Measurements from ENCODE around the gene RASSF6. TPM values are rescaled to one million over a fixed set of nuclear protein-coding genes. Genes with fewer than 3 reads are reported as not detected.

RASSF6 gene
- total and polyA plus RNA-seq, 2 of the 8 experiments (the other 6 are each of a cell fraction or from before 2014, with no cell fraction given) = 0.03 to 0.28 TPM

DNA sequence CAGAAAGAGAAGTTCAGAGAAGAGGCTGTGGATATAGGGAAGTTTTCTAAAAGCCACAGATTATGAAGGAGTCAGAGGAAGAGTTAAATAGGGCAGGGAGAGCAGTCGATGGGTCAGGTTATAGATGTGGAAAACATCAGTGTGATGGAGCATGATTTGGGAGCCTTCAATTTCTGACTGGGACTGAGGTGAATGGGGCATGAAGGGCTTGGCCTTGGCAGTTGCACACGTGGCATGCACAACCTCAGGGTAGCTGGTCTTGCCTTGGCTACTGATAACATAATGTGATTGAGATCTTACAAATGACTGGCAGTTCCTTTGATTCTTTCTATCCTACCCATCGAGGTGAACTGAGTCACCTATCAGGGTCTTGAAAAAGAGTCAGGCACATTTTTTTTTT is 79.0 kb downstream of the RASSF6 start:
- H2AFZ ChIP-seq (ENCODE audit: low read length) = no peak overlapping the region
- H2BK5ac ChIP-seq (ENCODE audit: low read depth, low read length) = no peak overlapping the region
- no peaks in the 10 kb centered on the region for H3K36me3 ChIP-seq (ENCODE audit: control insufficient read depth in 2 of 4, insufficient read depth in 4 of 4, low read length in 3 of 4)
- H4K5ac ChIP-seq (ENCODE audit: insufficient read length, low read depth, low read length) = no peak overlapping the region
- H3K23me2 ChIP-seq (ENCODE audit: low read depth, low read length) = no peaks in the 10 kb centered on the region
- H3K23ac ChIP-seq (ENCODE audit: insufficient read length) = no peak overlapping the region
- H3K4ac ChIP-seq (replicated peaks; ENCODE audit: insufficient read length, low read depth, low read length) = no peak overlapping the region
- no peak overlapping the region for H3K4me3 ChIP-seq (ENCODE audit: extremely low read depth in 1 of 4, insufficient read depth in 2 of 4, low read depth in 3 of 4, low read length in 4 of 4)
- no peak overlapping the region for H2BK12ac ChIP-seq (ENCODE audit: low read depth, low read length)
- H2BK15ac ChIP-seq (ENCODE audit: low read length) = no peak overlapping the region
- H4K91ac ChIP-seq (replicated peaks; ENCODE audit: insufficient read length, low read length) = no peak overlapping the region
- H2BK20ac ChIP-seq (ENCODE audit: low read length) = no peak overlapping the region
- H3K27me3 ChIP-seq (replicated peaks in 1 of 4; ENCODE audit: control insufficient read depth in 3 of 4, extremely low read depth in 1 of 4, insufficient read depth in 3 of 4, low read length in 3 of 4) = no peaks in the 10 kb centered on the region
- H3K56ac ChIP-seq (replicated peaks; ENCODE audit: insufficient read length, low read depth, low read length) = no peak overlapping the region
- peaks cover 0 to 4% of the 10 kb centered on the region in 2 experiments; a peak in 1 of 4 replicates for H3K9me3 ChIP-seq (ENCODE audit: insufficient read depth in 2 of 2, low read depth in 1 of 2, low read length in 1 of 2)
- H3K79me2 ChIP-seq (ENCODE audit: control insufficient read depth in 1 of 2, insufficient read depth in 2 of 2, low read length in 2 of 2) = no peaks in the 10 kb centered on the region
- POLR2A ChIA-PET (ENCODE audit: partially characterized antibody) = no interaction called here
- no peak overlapping the region for H3K27ac ChIP-seq (ENCODE audit: low read depth, low read length)
- no peak overlapping the region for H3K9ac ChIP-seq (replicated peaks in 1 of 4; ENCODE audit: extremely low read depth in 1 of 4, low read depth in 3 of 4, low read length in 3 of 4)
- H4K20me1 ChIP-seq (replicated peaks in 1 of 2; ENCODE audit: control insufficient read depth in 1 of 2, insufficient read depth in 2 of 2, low read length in 2 of 2) = no peaks in the 10 kb centered on the region
- WGBS, 2 experiments (ENCODE audit: extremely low coverage in 1 of 2, insufficient coverage in 1 of 2, insufficient read length in 1 of 2, insufficient replicate concordance in 2 of 2, low coverage in 1 of 2, low lambda C conversion rate in 2 of 2, missing lambda C conversion rate in 1 of 2) = 91% methylated on average over 3 of the region's 3 CpGs; no CpG with 5 or more reads in 1 of the 2 experiments
- H2BK120ac ChIP-seq (replicated peaks; ENCODE audit: low read depth, low read length) = no peak overlapping the region
- FAIRE-seq (no peak), DNase-seq (ENCODE audit: low read depth in 1 of 2, low spot score in 2 of 2) (no peak)
- H3K4me2 ChIP-seq (ENCODE audit: insufficient read depth in 1 of 2, low read depth in 2 of 2, low read length in 2 of 2) = no peak overlapping the region
- no peak for TF ChIP-seq SRF (IDR thresholded peaks at IDR 0.05; ENCODE audit: low read depth, low read length)
- TF ChIP-seq FOSL1 (IDR thresholded peaks at IDR 0.05; ENCODE audit: insufficient read depth, low read depth, low read length) = no peak
- TF ChIP-seq BCL11A (IDR thresholded peaks at IDR 0.05; ENCODE audit: low read depth in 2 of 2, low read length in 2 of 2) = no peak
- TF ChIP-seq, protein P1, sequence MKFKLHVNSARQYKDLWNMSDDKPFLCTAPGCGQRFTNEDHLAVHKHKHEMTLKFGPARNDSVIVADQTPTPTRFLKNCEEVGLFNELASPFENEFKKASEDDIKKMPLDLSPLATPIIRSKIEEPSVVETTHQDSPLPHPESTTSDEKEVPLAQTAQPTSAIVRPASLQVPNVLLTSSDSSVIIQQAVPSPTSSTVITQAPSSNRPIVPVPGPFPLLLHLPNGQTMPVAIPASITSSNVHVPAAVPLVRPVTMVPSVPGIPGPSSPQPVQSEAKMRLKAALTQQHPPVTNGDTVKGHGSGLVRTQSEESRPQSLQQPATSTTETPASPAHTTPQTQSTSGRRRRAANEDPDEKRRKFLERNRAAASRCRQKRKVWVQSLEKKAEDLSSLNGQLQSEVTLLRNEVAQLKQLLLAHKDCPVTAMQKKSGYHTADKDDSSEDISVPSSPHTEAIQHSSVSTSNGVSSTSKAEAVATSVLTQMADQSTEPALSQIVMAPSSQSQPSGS (IDR thresholded peaks at IDR 0.05; ENCODE audit: low read length) = no peak
- TF ChIP-seq SIN3A (conservative IDR thresholded peaks at IDR 0.05 in 1 of 2, IDR thresholded peaks at IDR 0.05 in 1 of 2; ENCODE audit: low read depth in 1 of 2, low read length in 2 of 2) = no peak
- TF ChIP-seq, protein P2, sequence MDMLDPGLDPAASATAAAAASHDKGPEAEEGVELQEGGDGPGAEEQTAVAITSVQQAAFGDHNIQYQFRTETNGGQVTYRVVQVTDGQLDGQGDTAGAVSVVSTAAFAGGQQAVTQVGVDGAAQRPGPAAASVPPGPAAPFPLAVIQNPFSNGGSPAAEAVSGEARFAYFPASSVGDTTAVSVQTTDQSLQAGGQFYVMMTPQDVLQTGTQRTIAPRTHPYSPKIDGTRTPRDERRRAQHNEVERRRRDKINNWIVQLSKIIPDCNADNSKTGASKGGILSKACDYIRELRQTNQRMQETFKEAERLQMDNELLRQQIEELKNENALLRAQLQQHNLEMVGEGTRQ (IDR thresholded peaks at IDR 0.05; ENCODE audit: low read length) = no peak
- TF ChIP-seq CBX5 (IDR thresholded peaks at IDR 0.05; ENCODE audit: low read depth, low read length) = no peak
- TF ChIP-seq TAF7 (optimal IDR thresholded peaks at IDR 0.05; ENCODE audit: borderline replicate concordance, low read depth, low read length) = no peak
- no peak overlapping the region for H2AK5ac ChIP-seq (ENCODE audit: low read depth, low read length)
- no peak overlapping the region for H4K8ac ChIP-seq (ENCODE audit: extremely low read depth, insufficient read depth, low read length)
- CTCF ChIA-PET (ENCODE audit: partially characterized antibody) = interaction anchor here (0.6 kb wide), 1 partner anchor 9 kb away, joined by 3 read pairs; no protein-coding TSS in a partner anchor
- H3K18ac ChIP-seq (ENCODE audit: extremely low read depth, low read length) = no peak overlapping the region
- H3K79me1 ChIP-seq (ENCODE audit: low read depth, low read length) = no peaks in the 10 kb centered on the region
- H3K14ac ChIP-seq (ENCODE audit: insufficient read length) = no peak overlapping the region
- H3K4me1 ChIP-seq (replicated peaks in 1 of 4; ENCODE audit: control insufficient read depth in 3 of 4, insufficient read depth in 4 of 4, low read length in 3 of 4) = no peaks in the 10 kb centered on the region

All from H1 (cell line).